Sigmoid colon (tissue), 4 donors: ENCODE measurements around the gene LARGE1.

Experiments
- EP300 ChIP-seq, 4 donors: sonication (generic); formaldehyde crosslinking; IDR thresholded peaks; one replicate each; pipeline ENCODE4 v1.6.1; 2017; ENCODE audit warnings: antibody characterized with exemption in 4 of 4
- POLR2A ChIP-seq, 2 donors: fragments of 450-650 bp; IDR thresholded peaks; one replicate each; pipeline ENCODE4 v1.6.1; 2016; ENCODE audit warnings: antibody characterized with exemption in 2 of 2, mild to moderate bottlenecking in 2 of 2, moderate library complexity in 2 of 2
- POLR2AphosphoS5 ChIP-seq, 4 donors: sonication (generic); formaldehyde crosslinking; IDR thresholded peaks; one replicate each; pipeline ENCODE4 v1.6.1; 2017; ENCODE audit warnings: antibody characterized with exemption in 4 of 4
- TF ChIP-seq, protein P1 (sequence below), 4 experiments: fragments of 450-650 bp in 3 of 4; fragments of 200-600 bp in 1 of 4; IDR thresholded peaks; one replicate each; pipeline ENCODE4 v1.5.1; 2016 to 2019; ENCODE audit warnings: antibody characterized with exemption in 4 of 4, mild to moderate bottlenecking in 3 of 4, moderate library complexity in 2 of 4

DNA sequence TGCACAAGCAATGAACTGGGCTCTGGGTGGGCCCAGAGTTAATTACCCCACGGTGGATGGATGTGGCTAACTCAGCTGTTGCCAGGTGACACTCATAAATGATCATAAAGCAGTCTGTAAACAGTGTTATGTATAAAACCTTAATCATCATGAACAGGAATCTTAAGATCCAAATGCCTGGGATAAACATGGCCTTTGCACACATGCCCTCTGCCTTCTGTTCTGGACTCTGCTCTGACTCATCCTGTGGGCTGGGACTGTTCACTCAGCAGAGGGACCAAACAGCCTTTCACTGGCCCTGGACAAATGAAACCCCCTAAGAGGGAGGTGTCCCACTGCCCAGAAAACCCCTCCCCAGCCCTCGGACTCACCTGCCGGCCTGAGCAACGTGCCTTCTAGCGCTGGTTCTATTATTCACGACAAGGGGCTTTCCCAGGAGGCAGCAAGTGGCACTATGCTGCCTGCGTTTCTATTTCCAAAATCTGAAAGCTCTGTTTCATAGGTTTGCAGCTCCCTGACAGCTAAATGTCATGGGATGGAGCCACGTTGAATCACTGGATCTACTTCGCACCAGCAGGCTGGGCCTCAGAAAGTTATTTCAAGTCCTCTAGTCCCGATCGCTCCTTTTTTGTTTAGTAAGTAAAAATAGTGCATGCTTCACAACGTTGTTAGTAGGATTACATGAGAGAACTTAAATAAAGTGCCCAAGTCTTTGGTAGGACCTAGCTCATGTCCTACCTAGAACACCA is 53.0 kb downstream of the LARGE1 start:
- TF ChIP-seq, protein P1, sequence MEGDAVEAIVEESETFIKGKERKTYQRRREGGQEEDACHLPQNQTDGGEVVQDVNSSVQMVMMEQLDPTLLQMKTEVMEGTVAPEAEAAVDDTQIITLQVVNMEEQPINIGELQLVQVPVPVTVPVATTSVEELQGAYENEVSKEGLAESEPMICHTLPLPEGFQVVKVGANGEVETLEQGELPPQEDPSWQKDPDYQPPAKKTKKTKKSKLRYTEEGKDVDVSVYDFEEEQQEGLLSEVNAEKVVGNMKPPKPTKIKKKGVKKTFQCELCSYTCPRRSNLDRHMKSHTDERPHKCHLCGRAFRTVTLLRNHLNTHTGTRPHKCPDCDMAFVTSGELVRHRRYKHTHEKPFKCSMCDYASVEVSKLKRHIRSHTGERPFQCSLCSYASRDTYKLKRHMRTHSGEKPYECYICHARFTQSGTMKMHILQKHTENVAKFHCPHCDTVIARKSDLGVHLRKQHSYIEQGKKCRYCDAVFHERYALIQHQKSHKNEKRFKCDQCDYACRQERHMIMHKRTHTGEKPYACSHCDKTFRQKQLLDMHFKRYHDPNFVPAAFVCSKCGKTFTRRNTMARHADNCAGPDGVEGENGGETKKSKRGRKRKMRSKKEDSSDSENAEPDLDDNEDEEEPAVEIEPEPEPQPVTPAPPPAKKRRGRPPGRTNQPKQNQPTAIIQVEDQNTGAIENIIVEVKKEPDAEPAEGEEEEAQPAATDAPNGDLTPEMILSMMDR (IDR thresholded peaks at IDR 0.05), result no peak
- TF ChIP-seq POLR2AphosphoS5 (IDR thresholded peaks at IDR 0.05) (no peak), POLR2A (IDR thresholded peaks at IDR 0.05) (no peak), EP300 (IDR thresholded peaks at IDR 0.05) (no peak)
